GM19240 (cell line): ENCODE results near the gene C1QTNF5.

Experiments
- DNase-seq: peaks from one replicate; pipeline ENCODE4 v3.0.0; 2011; ENCODE audit warnings: low spot score; ENCODE audit not compliant: insufficient read length

C1QTNF5 gene

GRCh38 chr11:119318240-119319135 lies 22.2 kb downstream of the C1QTNF5 start:
- peak; percentile 70 for DNase-seq

- DNase-seq: no peak
Measured at GRCh38 chr11:119317592-119318239, 23.0 kb downstream of the C1QTNF5 start.

- DNase-seq: no peak
Measured at GRCh38 chr11:119316729-119317591, 23.7 kb downstream of the C1QTNF5 start, which contains the start of gene MCAM. TSS of gene MCAM (minus strand) at chr11:119317130. CDS start at chr11:119317101, 29 bp downstream.

GRCh38 chr11:119316016-119316728 lies 24.5 kb downstream of the C1QTNF5 start:
- DNase-seq: no peak

- no peak for DNase-seq
Measured at GRCh38 chr11:119315131-119316015, 25.3 kb downstream of the C1QTNF5 start.

- no peak for DNase-seq
Measured at GRCh38 chr11:119314726-119315125, 26.0 kb downstream of the C1QTNF5 start.

- no peak for DNase-seq
Measured at GRCh38 chr11:119310682-119311052, 30.0 kb downstream of the C1QTNF5 start.

GRCh38 chr11:119309953-119310681 lies 30.6 kb downstream of the C1QTNF5 start:
- DNase-seq: no peak

GRCh38 chr11:119309411-119309810 lies 31.3 kb downstream of the C1QTNF5 start:
- no peak for DNase-seq

- DNase-seq: no peak
Measured at GRCh38 chr11:119307974-119308373, 32.7 kb downstream of the C1QTNF5 start.

- DNase-seq: no peak
Measured at GRCh38 chr11:119307219-119307618, 33.5 kb downstream of the C1QTNF5 start.

GRCh38 chr11:119306373-119306890 lies 34.3 kb downstream of the C1QTNF5 start:
- no peak for DNase-seq

- DNase-seq: no peak
Measured at GRCh38 chr11:119305556-119306372, 34.9 kb downstream of the C1QTNF5 start.

GRCh38 chr11:119303227-119303718 lies 37.4 kb downstream of the C1QTNF5 start:
- DNase-seq: no peak

- DNase-seq: no peak
Measured at GRCh38 chr11:119300198-119300964, 40.3 kb downstream of the C1QTNF5 start.

GRCh38 chr11:119299416-119299815 lies 41.3 kb downstream of the C1QTNF5 start:
- no peak for DNase-seq

GRCh38 chr11:119298726-119299125 lies 42.0 kb downstream of the C1QTNF5 start:
- DNase-seq: no peak
